Stimulated activated CD8-positive, alpha-beta memory T cell treated with anti-CD3 and anti-CD28 coated beads, Interleukin-12 subunit alpha, Interleukin-12 subunit beta, amount 100 ng/mL, for 1 hour (primary cell): Measurements from ENCODE around the gene RIPK3.

ENCODE experiments used
- DNase-seq: peaks from one replicate; pipeline ENCODE4 v3.0.0-alpha.2; 2020; ENCODE audit warnings: low read depth

Gene RIPK3

GRCh38 chr14:24300326-24300980 lies 39.3 kb downstream of the RIPK3 start:
- no peak for DNase-seq

GRCh38 chr14:24299255-24300191 lies 40.3 kb downstream of the RIPK3 start, which contains the start of the genes DHRS1 and NOP9:
Gene DHRS1 (minus strand): TSS chr14:24299780. CDS start chr14:24299106, 674 bp downstream.
Gene NOP9 (plus strand): TSS chr14:24299850. CDS start chr14:24299955, 105 bp downstream.
- peak; percentile 89 for DNase-seq

- DNase-seq: no peak
These were observed 40.9 kb downstream of the RIPK3 start for GRCh38 chr14:24298892-24299254.

DNA sequence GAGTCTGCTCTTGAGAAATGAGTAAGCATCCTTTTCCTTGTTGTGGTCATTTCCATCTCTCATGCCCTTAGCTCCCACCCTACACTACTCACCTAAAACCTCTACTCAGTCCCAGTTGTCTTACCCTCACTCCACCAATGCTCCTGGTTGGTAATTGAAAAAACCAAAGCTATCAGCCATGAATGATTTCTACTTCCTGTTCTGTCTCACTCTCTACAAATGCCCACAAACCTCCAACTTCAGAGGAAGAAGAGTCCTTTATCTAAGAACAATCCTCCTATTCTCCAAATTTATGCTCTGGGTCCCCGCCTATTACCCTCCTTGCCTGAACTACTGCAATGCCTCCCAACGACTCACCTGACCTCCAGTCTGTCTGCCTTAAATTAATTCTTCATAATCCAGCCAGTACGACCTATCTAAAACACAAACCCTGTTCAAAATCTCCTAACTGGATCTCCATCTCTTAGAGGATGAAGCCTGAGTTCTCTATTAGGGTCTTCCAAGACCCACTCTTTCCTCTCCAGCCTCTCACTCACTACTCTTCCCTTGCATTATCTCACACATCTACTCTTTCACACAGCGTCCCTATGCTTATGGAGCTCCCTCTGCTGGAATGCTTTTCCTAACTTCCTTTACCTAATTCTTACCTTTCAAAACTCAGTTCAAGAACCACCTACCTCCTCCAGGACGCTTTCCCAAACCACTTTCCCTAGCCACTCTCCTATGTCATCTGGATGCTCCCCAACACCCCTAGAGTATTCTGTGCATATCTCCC lies 42.4 kb downstream of the RIPK3 start:
- no peak for DNase-seq

DNA sequence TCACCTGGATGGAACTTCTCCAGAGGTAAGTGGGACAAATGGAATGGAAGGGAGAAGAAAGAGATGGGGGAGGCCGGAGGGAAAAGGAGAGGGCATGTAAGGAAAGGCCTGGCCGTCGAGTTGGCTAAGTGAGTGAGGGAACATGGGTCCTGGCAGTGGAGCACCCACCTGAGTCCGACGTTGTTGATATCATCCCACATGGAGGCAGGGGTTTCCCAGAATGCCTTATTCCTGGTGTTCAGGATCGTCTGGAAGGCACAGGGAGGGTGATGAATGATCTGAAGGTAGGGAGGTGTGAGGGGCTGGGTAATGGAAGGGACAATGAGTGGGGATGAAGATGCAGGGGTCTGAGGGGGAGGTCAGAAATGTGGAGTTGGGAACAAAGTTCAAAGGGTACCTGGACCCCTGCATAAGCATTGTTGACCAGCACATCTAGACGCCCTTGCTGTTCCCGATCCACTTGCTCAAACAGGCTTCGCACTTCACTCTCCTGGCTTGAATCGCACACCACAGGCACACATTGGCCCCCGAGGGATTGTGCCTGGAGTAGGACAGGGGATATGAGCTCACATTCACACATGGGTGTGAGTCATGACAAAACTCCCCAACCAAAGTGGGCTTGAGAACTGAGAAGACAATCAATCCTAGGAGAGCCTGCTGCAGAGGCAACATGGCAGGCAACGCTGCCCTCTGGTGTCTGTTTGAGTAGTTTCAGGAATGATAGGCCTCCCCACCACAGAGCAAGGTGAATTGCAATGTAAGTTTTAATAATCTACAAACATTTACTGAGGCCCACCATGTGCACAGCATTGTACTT lies 43.2 kb downstream of the RIPK3 start:
- DNase-seq: peak; percentile 53

DNA sequence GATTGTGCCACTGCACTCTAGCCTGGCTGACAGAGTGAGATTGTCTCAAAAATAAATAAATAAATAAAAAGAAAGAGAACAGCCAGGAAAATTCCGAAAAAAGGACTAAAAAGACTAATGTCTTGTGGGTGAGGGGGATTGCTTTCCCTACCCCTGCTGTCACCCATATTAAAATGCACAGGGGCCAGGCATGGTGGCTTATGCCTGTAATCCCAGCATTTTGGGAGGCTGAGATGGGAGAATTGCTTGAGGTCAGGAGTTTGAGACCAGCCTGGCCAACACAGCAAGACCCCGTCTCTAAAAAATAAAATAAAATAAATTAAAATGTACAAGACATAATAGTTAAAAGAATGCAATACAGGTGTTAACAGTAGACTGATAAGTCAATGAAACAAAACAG lies 46.3 kb downstream of the RIPK3 start:
- no peak for DNase-seq

DNA sequence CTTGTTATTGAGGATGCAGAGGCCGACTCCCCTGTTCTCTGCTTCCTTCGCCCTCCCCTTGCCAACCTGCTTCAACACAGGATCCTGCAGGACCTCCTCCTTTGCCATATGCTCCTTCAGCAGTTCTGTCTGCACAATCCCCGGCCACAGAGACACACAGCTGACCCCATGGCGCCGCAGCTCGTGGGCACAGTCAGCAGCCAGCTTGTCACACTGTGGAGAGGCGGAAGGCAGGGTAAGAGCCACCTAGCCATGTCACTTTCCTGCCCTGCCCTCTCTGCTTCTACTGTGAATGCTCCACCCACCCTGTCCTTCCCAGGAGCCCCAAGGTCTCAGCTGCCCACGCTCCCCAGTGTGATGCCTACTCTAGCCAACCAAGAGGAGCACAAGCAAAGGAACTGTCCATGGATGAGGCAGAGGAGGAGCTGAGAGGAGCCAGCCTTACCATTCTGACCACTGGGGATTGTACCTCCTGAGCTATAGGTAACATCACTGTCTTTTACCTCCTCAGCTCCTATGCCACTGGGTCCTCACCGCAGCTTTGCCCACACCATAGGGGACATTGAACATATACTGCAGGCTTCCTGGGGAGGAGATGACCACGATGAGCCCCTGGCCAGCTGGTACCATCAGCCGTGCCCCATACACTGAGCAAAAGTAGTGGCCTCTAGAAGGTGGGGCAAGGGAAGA lies 47.5 kb downstream of the RIPK3 start:
- no peak for DNase-seq

DNA sequence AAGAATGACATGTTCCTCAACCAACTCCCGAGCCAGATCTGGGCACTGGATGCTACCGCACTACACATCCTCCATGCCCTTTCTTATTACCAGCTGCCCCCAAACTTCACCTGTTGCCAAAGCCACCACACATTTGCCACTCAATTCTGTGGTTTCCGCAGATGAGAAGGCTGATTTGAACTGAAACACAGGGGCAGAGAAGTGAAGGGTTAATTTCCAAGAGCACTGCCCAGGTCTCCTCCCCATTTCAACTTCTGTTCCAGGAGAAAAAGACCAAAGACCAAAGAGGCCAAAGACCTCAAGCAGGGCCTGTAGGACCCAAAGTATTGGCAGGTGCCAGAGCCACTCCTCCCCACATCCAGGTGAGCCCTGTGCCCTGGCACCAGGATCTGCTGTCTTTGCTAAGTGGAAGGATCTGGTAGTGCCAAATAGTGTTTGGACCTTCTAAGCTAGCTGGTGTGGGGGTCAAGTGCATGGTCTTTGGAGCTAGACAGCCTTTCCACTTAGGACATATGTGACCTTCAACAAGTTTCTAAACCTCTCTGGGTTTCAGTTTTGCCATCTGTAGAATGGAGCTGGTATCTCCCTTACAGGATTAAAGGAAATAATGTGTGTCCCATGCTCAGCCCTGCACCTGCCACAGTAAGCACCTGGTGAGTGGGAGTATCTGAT lies 48.2 kb downstream of the RIPK3 start:
- DNase-seq: no peak

DNA sequence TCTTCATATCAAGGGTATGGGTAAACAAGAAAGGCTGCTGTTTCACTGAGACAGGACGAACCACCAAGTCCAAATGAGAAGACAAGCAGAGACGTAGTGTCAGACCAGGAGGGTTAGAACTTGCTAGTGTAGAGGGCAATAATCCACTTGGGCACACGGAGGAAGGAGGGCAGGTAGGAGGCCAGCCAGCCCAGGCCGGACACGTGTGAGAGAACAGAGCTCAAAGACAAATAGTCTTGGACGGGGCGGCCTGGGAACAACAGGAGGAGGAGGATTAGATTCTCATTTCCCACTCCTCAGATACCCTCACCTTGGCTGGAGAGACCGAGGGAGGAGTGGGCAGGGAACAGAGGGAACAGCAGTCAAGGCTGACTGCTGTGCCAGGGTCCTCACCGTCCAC lies 49.0 kb downstream of the RIPK3 start:
- no peak for DNase-seq

- DNase-seq: no peak
These were observed 50.0 kb downstream of the RIPK3 start for GRCh38 chr14:24289649-24290280.

- DNase-seq: no peak
These were observed 52.8 kb downstream of the RIPK3 start for GRCh38 chr14:24286996-24287395.
